Testis (tissue), 3 donors: ENCODE results near the gene WNK2. TPM values are rescaled to one million over a fixed set of nuclear protein-coding genes. Genes with fewer than 3 reads are reported as not detected.

Experiments
- DNase-seq: peaks from one replicate; pipeline ENCODE4 v3.0.0-alpha.2; 2019
- H3K27ac ChIP-seq, 2 donors: fragments of 200-600 bp; sonication (generic); one replicate each; pipeline ENCODE4 v1.5.1; 2019
- H3K27me3 ChIP-seq: fragments of 200-600 bp; sonication (generic); one replicate; pipeline ENCODE4 v1.5.1; 2019
- H3K36me3 ChIP-seq: fragments of 200-600 bp; sonication (generic); one replicate; pipeline ENCODE4 v1.5.1; 2017; ENCODE audit warnings: low read depth; ENCODE audit errors: missing control alignments
- H3K4me1 ChIP-seq: fragments of 200-600 bp; sonication (generic); one replicate; pipeline ENCODE4 v1.5.1; 2019
- H3K4me3 ChIP-seq, 2 donors: fragments of 200-600 bp; sonication (generic); one replicate each; pipeline ENCODE4 v1.5.1; 2017 to 2019
- H3K9me3 ChIP-seq: fragments of 200-600 bp; sonication (generic); one replicate; pipeline ENCODE4 v1.5.1; 2017
- CTCF ChIP-seq, 3 experiments: fragments of 450-650 bp in 2 of 3; fragments of 200-600 bp in 1 of 3; sonication (generic) in 1 of 3; IDR thresholded peaks; one replicate each; pipeline ENCODE4 v1.5.1; 2016 to 2019; ENCODE audit warnings: antibody characterized with exemption in 3 of 3, mild to moderate bottlenecking in 2 of 3, moderate library complexity in 1 of 3
- POLR2A ChIP-seq: fragments of 450-650 bp; IDR thresholded peaks from one replicate; pipeline ENCODE4 v1.6.1; 2017; ENCODE audit warnings: antibody characterized with exemption, mild to moderate bottlenecking, moderate library complexity
- WGBS, 2 donors: methylation state at CpG; one replicate each; pipeline ENCODE4 v1.1.5; 2018; 5-methylcytosine and 5-hydroxymethylcytosine counted together
- intact Hi-C: fragments of 100-400 bp; cut with DNase I; formaldehyde crosslinking; loops from one replicate; pipeline ENCODE4 v1.15.1; 2023; ENCODE audit warnings: low total_unique reads
- polyA plus RNA-seq: library from polyadenylated mRNA; stranded (reverse); fragments of 350-450 nt; fragmentation: Illumina TruSeq; extraction: RNeasy Lipid Tissue Mini Kit (QIAGEN cat#74804); gene quantifications from one replicate; pipeline ENCODE4 v1.2.3, GENCODE V29; 2014; ENCODE audit warnings: low read depth, low replicate concordance; ENCODE audit not compliant: insufficient read depth
- total RNA-seq, 2 donors: library from RNA; depleted of rRNA; stranded (reverse); fragments of >200 nt; gene quantifications; one replicate each; pipeline ENCODE4 v1.2.3, GENCODE V29; 2016

Gene WNK2
- total and polyA plus RNA-seq, 3 donors from 2014 or later: 29.0 to 91.1 (median 50.5) TPM

GRCh38 chr9:93155716-93156474, 28.0 kb upstream of the WNK2 start:
- Histone ChIP-seq H3K9me3 (no peaks in the 10 kb centered on the region), H3K36me3 (no peaks in the 10 kb centered on the region), H3K4me1 (no peaks in the 10 kb centered on the region), H3K27me3 (no peaks in the 10 kb centered on the region), H3K4me3 (no peak overlapping the region), H3K27ac (no peak overlapping the region)
- no peak for DNase-seq
- intact Hi-C loops: no loop called here
- WGBS, 2 donors: 92 to 94% methylated on average over 16 of the region's 16 CpGs
- TF ChIP-seq POLR2A (no peak), CTCF (IDR thresholded peaks at IDR 0.05) (no peak)

- Histone ChIP-seq H3K4me1 (no peaks in the 10 kb centered on the region), H3K27me3 (no peaks in the 10 kb centered on the region), H3K4me3 (no peak overlapping the region), H3K36me3 (no peaks in the 10 kb centered on the region), H3K27ac (no peak overlapping the region), H3K9me3 (no peaks in the 10 kb centered on the region)
- no peak for DNase-seq
- intact Hi-C loops: no loop called here
- WGBS, 2 donors: 90 to 94% methylated on average over 8 to 11 of the region's 11 CpGs
- TF ChIP-seq CTCF (IDR thresholded peaks at IDR 0.05): no peak
- TF ChIP-seq POLR2A: no peak
These were observed 27.4 kb upstream of the WNK2 start for GRCh38 chr9:93156475-93157008.

GRCh38 chr9:93159601-93160471, 24.1 kb upstream of the WNK2 start:
- DNase-seq: peak; percentile 90
- 20 to 32% methylated on average over 19 of the region's 19 CpGs for WGBS, 2 donors
- intact Hi-C loops: loop anchor here (5.0 kb wide), 1 partner anchor 142 kb away; no protein-coding TSS in a partner anchor
- Histone ChIP-seq H3K36me3 (no peaks in the 10 kb centered on the region), H3K4me1 (no peaks in the 10 kb centered on the region), H3K27me3 (no peaks in the 10 kb centered on the region), H3K27ac (no peak overlapping the region), H3K4me3 (no peak overlapping the region), H3K9me3 (no peaks in the 10 kb centered on the region)
- TF ChIP-seq CTCF (IDR thresholded peaks at IDR 0.05) (peak; percentile 87 to 95 (median 87)), POLR2A (no peak)

GRCh38 chr9:93161786-93162562, 22.0 kb upstream of the WNK2 start:
- no peak overlapping the region for H3K4me3 ChIP-seq
- H3K4me1 ChIP-seq: no peaks in the 10 kb centered on the region
- no peaks in the 10 kb centered on the region for H3K9me3 ChIP-seq
- intact Hi-C loops: loop anchor here (5.0 kb wide), 1 partner anchor 140 kb away; no protein-coding TSS in a partner anchor
- H3K27me3 ChIP-seq: no peaks in the 10 kb centered on the region
- no peak for TF ChIP-seq POLR2A
- no peak for TF ChIP-seq CTCF (IDR thresholded peaks at IDR 0.05)
- DNase-seq: no peak
- H3K27ac ChIP-seq: no peak overlapping the region
- WGBS, 2 donors: 66 to 70% methylated on average over 11 of the region's 11 CpGs
- no peaks in the 10 kb centered on the region for H3K36me3 ChIP-seq
